Nephron (organoid): ENCODE measurements around the gene FJX1.
"Not testable (repeated sequence)": the region's sequence is repeated elsewhere in the genome, so short reads cannot be mapped to it uniquely, and the experiment has no call there.

ENCODE experiments used
- H3K27ac Mint-ChIP-seq, 3 experiments: 2 replicates each; pipeline ENCODE4 v1.8.0; 2020; ENCODE audit warnings: mixed read lengths in 3 of 3, mild to moderate bottlenecking in 2 of 3, moderate library complexity in 1 of 3
- H3K27me3 Mint-ChIP-seq: 2 replicates; pipeline ENCODE4 v1.8.0; 2021; ENCODE audit warnings: low read depth, mild to moderate bottlenecking, moderate library complexity, mixed read lengths
- H3K36me3 Mint-ChIP-seq: 2 replicates; pipeline ENCODE4 v1.8.0; 2020; ENCODE audit warnings: low read depth, mixed read lengths
- H3K4me1 Mint-ChIP-seq: 2 replicates; pipeline ENCODE4 v1.8.0; 2020; ENCODE audit warnings: mixed read lengths
- H3K4me3 Mint-ChIP-seq, 3 experiments: 2 replicates each; pipeline ENCODE4 v1.8.0; 2020; ENCODE audit warnings: mild to moderate bottlenecking in 3 of 3, mixed read lengths in 3 of 3, moderate library complexity in 2 of 3
- H3K9me3 Mint-ChIP-seq: 2 replicates; pipeline ENCODE4 v1.8.0; 2020; ENCODE audit warnings: mixed read lengths
- TF ChIP-seq, protein P1 (sequence below), 3 experiments: fragments of 200-600 bp; sonication (generic); IDR thresholded peaks; one replicate each; pipeline ENCODE4 v1.5.0; 2021; ENCODE audit warnings: antibody characterized with exemption in 3 of 3; ENCODE audit not compliant: unreplicated experiment in 3 of 3

The FJX1 gene

DNA sequence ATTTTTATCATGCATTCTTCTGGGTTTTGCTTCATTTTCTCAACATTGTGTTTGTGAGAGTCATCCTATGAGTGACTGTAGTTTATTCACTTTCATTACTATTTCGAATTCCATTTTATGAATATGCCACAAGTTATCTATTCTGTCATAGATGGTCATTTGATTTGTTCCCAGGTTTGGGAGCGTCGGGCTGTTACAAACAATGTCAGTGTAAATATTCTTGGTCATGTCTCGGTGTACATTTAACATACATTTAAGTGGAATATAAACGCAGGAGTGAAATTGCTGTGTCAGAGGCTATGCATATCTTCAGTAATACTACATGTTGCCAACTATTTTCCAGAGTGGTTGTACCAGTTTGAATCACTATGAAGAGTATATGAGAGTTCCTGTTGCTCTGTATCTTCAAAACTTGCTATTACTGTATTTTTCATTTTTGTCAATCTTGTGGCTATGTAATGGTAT is 46.7 kb downstream of the FJX1 start:
- Mint-ChIP-seq H3K9me3 (peaks cover 46% of the 10 kb centered on the region), H3K27me3 (no peaks in the 10 kb centered on the region), H3K4me3 (peak overlapping the region; percentile 91 to 93 (median 93)), H3K4me1 (peaks cover 37% of the 10 kb centered on the region), H3K27ac (peak overlapping the region; percentile 24 to 97 (median 96)), H3K36me3 (peaks cover 61% of the 10 kb centered on the region)
- TF ChIP-seq, protein P1, sequence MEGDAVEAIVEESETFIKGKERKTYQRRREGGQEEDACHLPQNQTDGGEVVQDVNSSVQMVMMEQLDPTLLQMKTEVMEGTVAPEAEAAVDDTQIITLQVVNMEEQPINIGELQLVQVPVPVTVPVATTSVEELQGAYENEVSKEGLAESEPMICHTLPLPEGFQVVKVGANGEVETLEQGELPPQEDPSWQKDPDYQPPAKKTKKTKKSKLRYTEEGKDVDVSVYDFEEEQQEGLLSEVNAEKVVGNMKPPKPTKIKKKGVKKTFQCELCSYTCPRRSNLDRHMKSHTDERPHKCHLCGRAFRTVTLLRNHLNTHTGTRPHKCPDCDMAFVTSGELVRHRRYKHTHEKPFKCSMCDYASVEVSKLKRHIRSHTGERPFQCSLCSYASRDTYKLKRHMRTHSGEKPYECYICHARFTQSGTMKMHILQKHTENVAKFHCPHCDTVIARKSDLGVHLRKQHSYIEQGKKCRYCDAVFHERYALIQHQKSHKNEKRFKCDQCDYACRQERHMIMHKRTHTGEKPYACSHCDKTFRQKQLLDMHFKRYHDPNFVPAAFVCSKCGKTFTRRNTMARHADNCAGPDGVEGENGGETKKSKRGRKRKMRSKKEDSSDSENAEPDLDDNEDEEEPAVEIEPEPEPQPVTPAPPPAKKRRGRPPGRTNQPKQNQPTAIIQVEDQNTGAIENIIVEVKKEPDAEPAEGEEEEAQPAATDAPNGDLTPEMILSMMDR (IDR thresholded peaks at IDR 0.05; ENCODE audit: unreplicated experiment in 3 of 3): no peak

DNA sequence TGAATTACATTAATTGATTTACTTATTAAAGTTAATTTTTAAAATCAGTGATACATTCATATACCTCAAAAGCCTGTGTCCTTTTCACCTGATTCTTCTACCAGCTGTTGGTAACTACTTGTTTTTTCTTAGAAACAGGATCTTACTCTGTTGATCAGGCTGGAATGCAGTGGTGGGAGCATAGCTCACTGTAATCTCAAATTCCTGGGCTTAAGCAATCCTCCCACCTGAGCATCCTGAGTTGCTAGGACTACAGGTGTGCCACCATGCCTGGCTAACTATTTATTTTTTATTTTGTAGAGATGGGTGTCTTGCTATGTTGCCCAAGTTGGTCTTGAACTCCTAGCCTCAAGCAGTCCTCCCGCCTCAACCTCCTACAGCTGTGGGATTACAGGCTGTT is 49.0 kb downstream of the FJX1 start:
- Mint-ChIP-seq H3K4me1 (peaks cover 43% of the 10 kb centered on the region), H3K9me3 (peaks cover 46% of the 10 kb centered on the region), H3K36me3 (peaks cover 63% of the 10 kb centered on the region), H3K4me3 (no peak overlapping the region), H3K27ac (no peak overlapping the region), H3K27me3 (no peaks in the 10 kb centered on the region)
- TF ChIP-seq, protein P1 (IDR thresholded peaks at IDR 0.05; ENCODE audit: unreplicated experiment in 3 of 3): no peak

DNA sequence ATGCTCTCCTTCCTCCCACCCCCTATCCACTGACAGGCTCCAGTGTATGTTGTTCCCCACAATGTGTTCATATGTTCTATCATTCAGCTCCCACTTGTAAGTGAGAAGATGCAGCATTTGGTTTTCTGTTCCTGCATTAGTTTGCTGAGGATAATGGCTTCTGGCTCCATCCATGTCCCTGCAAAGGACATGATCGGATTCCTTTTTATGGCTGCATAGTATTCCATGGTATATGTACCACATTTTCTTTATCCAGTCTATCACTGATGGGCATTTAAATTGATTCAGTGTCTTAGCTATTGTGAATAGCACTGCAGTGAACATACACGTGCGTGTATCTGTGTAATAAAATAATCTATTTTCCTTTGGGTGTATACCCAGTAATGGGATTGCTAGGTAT is 50.1 kb downstream of the FJX1 start:
- not testable (repeated sequence) for H3K27me3 Mint-ChIP-seq, H3K27ac Mint-ChIP-seq, H3K4me3 Mint-ChIP-seq
- Mint-ChIP-seq H3K9me3 (peaks cover 39% of the 10 kb centered on the region), H3K4me1 (peaks cover 47% of the 10 kb centered on the region), H3K36me3 (peaks cover 59% of the 10 kb centered on the region)
